Endothelial cell of umbilical vein (primary cell): ENCODE data around the gene ACTN1. TPM values are rescaled to one million over a fixed set of nuclear protein-coding genes. Genes with fewer than 3 reads are reported as not detected.

Source experiments
- BruUV-seq: library from RNA; stranded (reverse); fragments of 400-500 nt; replicated peaks from 2 replicates; lab custom pipeline; 2021; lab: Mats Ljungman, UMichigan
- CTCF ChIA-PET: fragments of 300-600, 350-600 bp; sonication (Branson Sonifier 250); formaldehyde crosslinking; loops from one replicate; lab custom pipeline; 2021; ENCODE audit warnings: antibody characterized with exemption, inconsistent platforms; lab: Charles Lee
- POLR2A ChIA-PET: fragments of 300-600, 350-600 bp; sonication (Branson Sonifier 250); formaldehyde crosslinking; loops from one replicate; lab custom pipeline; 2021; ENCODE audit warnings: antibody characterized with exemption, inconsistent platforms; lab: Charles Lee
- DNase-seq: peaks from one replicate; pipeline ENCODE4 v3.0.0-alpha.2; 2011; ENCODE audit warnings: low read depth, low spot score
- FAIRE-seq: peaks from 2 replicates; lab custom pipeline; 2011; peaks lifted over from hg19 to GRCh38; lab: Jason Lieb, UNC
- H2AFZ ChIP-seq: 2 replicates; pipeline ENCODE4 v1.6.0; 2012; ENCODE audit warnings: low read depth, low read length, control low read depth, inconsistent platforms
- H3K27ac ChIP-seq: 2 replicates; pipeline ENCODE4 v1.5.1; 2011; ENCODE audit warnings: low read depth, mild to moderate bottlenecking, control low read depth, low read length, moderate library complexity; ENCODE audit not compliant: insufficient read depth
- H3K27me3 ChIP-seq, 2 experiments: 2 replicates each; pipeline versions ENCODE4 v1.6.0 to v1.6.1; 2011; ENCODE audit warnings: low read length in 2 of 2, mixed read lengths in 1 of 2; ENCODE audit not compliant: control insufficient read depth in 2 of 2, insufficient read depth in 2 of 2
- H3K36me3 ChIP-seq, 2 experiments: 2 replicates in 1 of 2; 3 replicates in 1 of 2; pipeline ENCODE4 v1.5.1; 2011; ENCODE audit warnings: low read length in 2 of 2, mild to moderate bottlenecking in 1 of 2, moderate library complexity in 1 of 2; ENCODE audit not compliant: control insufficient read depth in 2 of 2, insufficient read depth in 2 of 2; ENCODE audit errors: extremely low read depth in 1 of 2
- H3K4me1 ChIP-seq: 3 replicates; pipeline ENCODE4 v1.5.1; 2011; ENCODE audit warnings: mild to moderate bottlenecking, low read length; ENCODE audit not compliant: control insufficient read depth, insufficient read depth; ENCODE audit errors: extremely low read depth
- H3K4me2 ChIP-seq: 2 replicates; pipeline ENCODE4 v1.6.1; 2011; ENCODE audit warnings: low read length, control low read depth, mixed read lengths; ENCODE audit not compliant: insufficient read depth
- H3K4me3 ChIP-seq, 3 experiments: fragments of 200-600 bp in 1 of 3; sonication (generic), shearing (Covaris generic) in 1 of 3; replicated peaks in 1 of 3; 2 replicates each; pipeline ENCODE4 v1.5.1; 2011 to 2016; ENCODE audit warnings: control low read depth in 3 of 3, low read length in 3 of 3, mild to moderate bottlenecking in 2 of 3, inconsistent platforms in 1 of 3, low read depth in 1 of 3, moderate library complexity in 1 of 3; ENCODE audit not compliant: insufficient read depth in 1 of 3
- H3K79me2 ChIP-seq: 2 replicates; pipeline ENCODE4 v1.6.0; 2012; ENCODE audit warnings: low read length, inconsistent platforms; ENCODE audit not compliant: control insufficient read depth, insufficient read depth
- H3K9ac ChIP-seq: replicated peaks from 2 replicates; pipeline ENCODE3; 2011; ENCODE audit warnings: low read length, control low read depth; ENCODE audit not compliant: insufficient read depth; ENCODE audit errors: extremely low read depth
- H3K9me1 ChIP-seq: replicated peaks from 3 replicates; pipeline ENCODE4 v1.6.0; 2011; ENCODE audit warnings: mild to moderate bottlenecking, low read length; ENCODE audit not compliant: control insufficient read depth, insufficient read depth; ENCODE audit errors: extremely low read depth
- H3K9me3 ChIP-seq: replicated peaks from 2 replicates; pipeline ENCODE4 v1.5.1; 2012; ENCODE audit warnings: low read length, inconsistent platforms; ENCODE audit not compliant: control insufficient read depth, insufficient read depth
- H4K20me1 ChIP-seq: replicated peaks from 2 replicates; pipeline ENCODE3; 2011; ENCODE audit warnings: mild to moderate bottlenecking, low read length; ENCODE audit not compliant: control insufficient read depth, insufficient read depth; ENCODE audit errors: extremely low read depth
- EZH2 ChIP-seq: IDR thresholded peaks from 2 replicates; pipeline ENCODE4 v1.6.1; 2012; ENCODE audit warnings: borderline replicate concordance, low read depth, mild to moderate bottlenecking, moderate library complexity, low read length, inconsistent platforms; ENCODE audit not compliant: severe bottlenecking
- FOS ChIP-seq: IDR thresholded peaks from 2 replicates; pipeline ENCODE4 v1.6.1; 2011; ENCODE audit warnings: mild to moderate bottlenecking, low read length, moderate library complexity, borderline replicate concordance; ENCODE audit not compliant: insufficient read depth
- GATA2 ChIP-seq: IDR thresholded peaks from 2 replicates; pipeline ENCODE4 v1.7.0; 2011; ENCODE audit warnings: low read depth, mild to moderate bottlenecking, moderate library complexity, mixed read lengths, low read length; ENCODE audit not compliant: insufficient read length, insufficient read depth
- JUN ChIP-seq: IDR thresholded peaks from 2 replicates; pipeline ENCODE4 v1.6.1; 2011; ENCODE audit warnings: borderline replicate concordance, low read depth; ENCODE audit not compliant: insufficient read length, insufficient read depth
- MYC ChIP-seq: IDR thresholded peaks from one replicate; pipeline ENCODE4 v1.6.1; 2011; ENCODE audit warnings: mild to moderate bottlenecking, low read depth, low read length
- POLR2A ChIP-seq: IDR thresholded peaks from 2 replicates; pipeline ENCODE4 v1.6.1; 2012; ENCODE audit warnings: low read depth, mild to moderate bottlenecking, control low read depth, low read length
- POLR2AphosphoS5 ChIP-seq: IDR thresholded peaks from 2 replicates; pipeline ENCODE4 v1.6.1; 2012; ENCODE audit warnings: low read depth, mild to moderate bottlenecking, control low read depth, low read length, moderate library complexity; ENCODE audit not compliant: insufficient read depth
- dilution Hi-C: fragments of 300-500 bp; cut with MboI; formaldehyde crosslinking; loops from one replicate; pipeline ENCODE4 v1.15.0; 2019; ENCODE audit warnings: low sequenced_read_pairs; ENCODE audit not compliant: extremely low pct_ligation_motif_present
- intact Hi-C: fragments of 100-400 bp; cut with micrococcal nuclease; formaldehyde crosslinking; loops from one replicate; pipeline ENCODE4 v1.10.0; 2022
- polyA plus RNA-seq, 4 experiments: library from polyadenylated mRNA; depleted of rRNA in 3 of 4; stranded (reverse) in 3 of 4; unstranded in 1 of 4; fragments of >200 nt; gene quantifications; 2 replicates each; pipeline versions ENCODE4 v1.2.1 to v1.2.3, GENCODE V29; 2011 to 2012; ENCODE audit warnings: missing spikeins in 1 of 4
- total RNA-seq: library from RNA; stranded (reverse); gene quantifications from 2 replicates; pipeline ENCODE4 v1.2.3, GENCODE V29; 2021
- TF ChIP-seq, protein P1 (sequence below): IDR thresholded peaks from 2 replicates; pipeline ENCODE4 v1.6.1; 2011; ENCODE audit not compliant: insufficient read depth, insufficient read length
- TF ChIP-seq, protein P2 (sequence below), 2 donors: IDR thresholded peaks; 1 replicate in 1 of 2; 2 replicates in 1 of 2; pipeline ENCODE4 v1.5.1; 2011; ENCODE audit warnings: low read length in 2 of 2, mild to moderate bottlenecking in 2 of 2, moderate library complexity in 2 of 2, control low read depth in 1 of 2, inconsistent platforms in 1 of 2, low read depth in 1 of 2; ENCODE audit not compliant: insufficient read depth in 1 of 2; ENCODE audit errors: extremely low read depth in 1 of 2

The ACTN1 gene
- total and polyA plus RNA-seq, 2 donors (not counting 3 experiments of a cell fraction or from before 2014, with no cell fraction given), result 442 to 463 TPM

DNA sequence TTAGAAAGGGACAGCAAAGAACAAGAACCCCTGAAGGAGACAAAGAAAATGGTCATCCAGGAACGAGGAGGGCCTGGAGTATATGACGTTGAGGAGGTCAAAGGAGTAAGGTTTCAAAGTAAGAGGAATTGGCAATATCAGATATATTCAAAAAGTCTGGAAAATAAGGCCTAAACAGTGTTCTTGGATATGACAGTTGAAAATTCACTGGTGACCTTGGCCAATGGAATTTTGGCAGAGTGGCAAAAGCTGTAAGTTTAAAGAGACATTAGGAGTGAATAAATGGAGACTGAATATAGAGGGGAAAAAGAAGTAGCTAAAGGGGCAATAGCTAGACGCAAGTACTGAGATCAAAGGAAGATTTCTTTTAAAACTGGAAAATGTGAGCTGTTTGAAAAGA, 4.1 kb upstream of the ACTN1 start:
- dilution Hi-C loops, result no loop called here
- CTCF ChIA-PET, result interaction anchor here (0.7 to 1.7 kb wide), 6 partner anchors 17 to 106 kb away, joined by 3 to 5 read pairs (median 3); no protein-coding TSS in a partner anchor
- Histone ChIP-seq H3K9ac (no peak overlapping the region), H2AFZ (no peak overlapping the region), H3K4me1 (peaks cover 23% of the 10 kb centered on the region), H3K79me2 (peaks cover 6% of the 10 kb centered on the region), H3K9me1 (no peaks in the 10 kb centered on the region), H3K4me2 (no peak overlapping the region), H3K9me3 (no peaks in the 10 kb centered on the region), H3K4me3 (no peak overlapping the region), H3K27me3 (no peaks in the 10 kb centered on the region), H3K36me3 (no peaks in the 10 kb centered on the region), H4K20me1 (no peaks in the 10 kb centered on the region), H3K27ac (no peak overlapping the region)
- TF ChIP-seq, protein P1, sequence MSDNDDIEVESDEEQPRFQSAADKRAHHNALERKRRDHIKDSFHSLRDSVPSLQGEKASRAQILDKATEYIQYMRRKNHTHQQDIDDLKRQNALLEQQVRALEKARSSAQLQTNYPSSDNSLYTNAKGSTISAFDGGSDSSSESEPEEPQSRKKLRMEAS, result no peak
- TF ChIP-seq EZH2, result no peak
- no peak for TF ChIP-seq MYC
- TF ChIP-seq, protein P2, sequence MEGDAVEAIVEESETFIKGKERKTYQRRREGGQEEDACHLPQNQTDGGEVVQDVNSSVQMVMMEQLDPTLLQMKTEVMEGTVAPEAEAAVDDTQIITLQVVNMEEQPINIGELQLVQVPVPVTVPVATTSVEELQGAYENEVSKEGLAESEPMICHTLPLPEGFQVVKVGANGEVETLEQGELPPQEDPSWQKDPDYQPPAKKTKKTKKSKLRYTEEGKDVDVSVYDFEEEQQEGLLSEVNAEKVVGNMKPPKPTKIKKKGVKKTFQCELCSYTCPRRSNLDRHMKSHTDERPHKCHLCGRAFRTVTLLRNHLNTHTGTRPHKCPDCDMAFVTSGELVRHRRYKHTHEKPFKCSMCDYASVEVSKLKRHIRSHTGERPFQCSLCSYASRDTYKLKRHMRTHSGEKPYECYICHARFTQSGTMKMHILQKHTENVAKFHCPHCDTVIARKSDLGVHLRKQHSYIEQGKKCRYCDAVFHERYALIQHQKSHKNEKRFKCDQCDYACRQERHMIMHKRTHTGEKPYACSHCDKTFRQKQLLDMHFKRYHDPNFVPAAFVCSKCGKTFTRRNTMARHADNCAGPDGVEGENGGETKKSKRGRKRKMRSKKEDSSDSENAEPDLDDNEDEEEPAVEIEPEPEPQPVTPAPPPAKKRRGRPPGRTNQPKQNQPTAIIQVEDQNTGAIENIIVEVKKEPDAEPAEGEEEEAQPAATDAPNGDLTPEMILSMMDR (IDR thresholded peaks at IDR 0.05; ENCODE audit: extremely low read depth in 1 of 2, insufficient read depth in 1 of 2, low read depth in 1 of 2, low read length in 2 of 2), result no peak
- no peak for TF ChIP-seq FOS
- TF ChIP-seq POLR2A, result no peak
- no peak for TF ChIP-seq POLR2AphosphoS5
- no peak for TF ChIP-seq GATA2
- TF ChIP-seq JUN, result no peak
- DNase-seq, result no peak
- POLR2A ChIA-PET, result interaction anchor here (0.6 kb wide), 1 partner anchor 66 kb away, joined by 3 read pairs; no protein-coding TSS in a partner anchor
- intact Hi-C loops, result no loop called here
- FAIRE-seq, result no peak
- BruUV-seq, result no TSS peak
